GM12878 (cell line): ENCODE results near the gene PRKAA1.

Experiments used
- JUND ChIP-seq: IDR thresholded peaks from 2 replicates; pipeline ENCODE4 v1.6.1; 2012; ENCODE audit warnings: low read depth, mild to moderate bottlenecking, low read length, improper control_type of control experiment, moderate library complexity
- MXI1 ChIP-seq: fragments of 150-350 bp; IDR thresholded peaks from 2 replicates; pipeline ENCODE4 v1.6.1; 2011; ENCODE audit warnings: low read depth, mild to moderate bottlenecking, inconsistent platforms, low read length, improper control_type of control experiment
- POLR2A ChIP-seq: IDR thresholded peaks from 2 replicates; pipeline ENCODE4 v1.6.1; 2011; ENCODE audit warnings: low read depth, mild to moderate bottlenecking, low read length
- TF ChIP-seq, protein P1 (sequence below): fragments of 450-650 bp; IDR thresholded peaks from 2 replicates; pipeline ENCODE4 v1.6.1; 2018; ENCODE audit warnings: mild to moderate bottlenecking, low read depth, moderate library complexity; ENCODE audit not compliant: partially characterized antibody

DNA sequence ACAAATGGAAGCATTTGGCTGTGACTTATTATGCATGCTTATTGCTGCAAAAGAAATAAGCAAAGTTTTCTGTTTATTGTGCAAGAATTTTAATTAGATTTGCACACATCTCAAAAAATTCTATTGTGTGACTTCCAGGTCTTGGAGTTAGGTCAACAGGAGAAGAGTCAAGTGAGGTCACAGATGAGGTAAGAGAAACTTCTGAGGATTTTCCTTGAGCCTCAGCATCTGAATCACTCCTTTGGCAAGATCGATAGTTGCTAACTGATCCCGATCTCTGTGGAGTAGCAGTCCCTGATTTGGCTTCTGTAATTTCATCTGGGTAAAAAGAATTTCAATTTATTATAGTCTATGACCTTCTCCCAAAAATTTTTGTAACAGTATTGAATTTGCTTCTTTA, 35.5 kb downstream of the PRKAA1 start:
- TF ChIP-seq MXI1 (no peak), POLR2A (no peak), JUND (no peak)
- TF ChIP-seq, protein P1, sequence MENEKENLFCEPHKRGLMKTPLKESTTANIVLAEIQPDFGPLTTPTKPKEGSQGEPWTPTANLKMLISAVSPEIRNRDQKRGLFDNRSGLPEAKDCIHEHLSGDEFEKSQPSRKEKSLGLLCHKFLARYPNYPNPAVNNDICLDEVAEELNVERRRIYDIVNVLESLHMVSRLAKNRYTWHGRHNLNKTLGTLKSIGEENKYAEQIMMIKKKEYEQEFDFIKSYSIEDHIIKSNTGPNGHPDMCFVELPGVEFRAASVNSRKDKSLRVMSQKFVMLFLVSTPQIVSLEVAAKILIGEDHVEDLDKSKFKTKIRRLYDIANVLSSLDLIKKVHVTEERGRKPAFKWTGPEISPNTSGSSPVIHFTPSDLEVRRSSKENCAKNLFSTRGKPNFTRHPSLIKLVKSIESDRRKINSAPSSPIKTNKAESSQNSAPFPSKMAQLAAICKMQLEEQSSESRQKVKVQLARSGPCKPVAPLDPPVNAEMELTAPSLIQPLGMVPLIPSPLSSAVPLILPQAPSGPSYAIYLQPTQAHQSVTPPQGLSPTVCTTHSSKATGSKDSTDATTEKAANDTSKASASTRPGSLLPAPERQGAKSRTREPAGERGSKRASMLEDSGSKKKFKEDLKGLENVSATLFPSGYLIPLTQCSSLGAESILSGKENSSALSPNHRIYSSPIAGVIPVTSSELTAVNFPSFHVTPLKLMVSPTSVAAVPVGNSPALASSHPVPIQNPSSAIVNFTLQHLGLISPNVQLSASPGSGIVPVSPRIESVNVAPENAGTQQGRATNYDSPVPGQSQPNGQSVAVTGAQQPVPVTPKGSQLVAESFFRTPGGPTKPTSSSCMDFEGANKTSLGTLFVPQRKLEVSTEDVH: no peak
